Measurements from ENCODE around the gene ZNF780A.

- TF ChIP-seq CTCF (IDR thresholded peaks at IDR 0.05; ENCODE audit: insufficient read depth, low read length) (no peak), POLR2AphosphoS5 (IDR thresholded peaks at IDR 0.05; ENCODE audit: low read depth) (no peak), GABPA (IDR thresholded peaks at IDR 0.05; ENCODE audit: low read depth) (no peak), REST (IDR thresholded peaks at IDR 0.05; ENCODE audit: insufficient replicate concordance, low read depth) (no peak)
Observed at GRCh38 chr19:40104754-40105153, 14.0 kb upstream of the ZNF780A start.
